ENCODE results near the gene DBF4B.

DNA sequence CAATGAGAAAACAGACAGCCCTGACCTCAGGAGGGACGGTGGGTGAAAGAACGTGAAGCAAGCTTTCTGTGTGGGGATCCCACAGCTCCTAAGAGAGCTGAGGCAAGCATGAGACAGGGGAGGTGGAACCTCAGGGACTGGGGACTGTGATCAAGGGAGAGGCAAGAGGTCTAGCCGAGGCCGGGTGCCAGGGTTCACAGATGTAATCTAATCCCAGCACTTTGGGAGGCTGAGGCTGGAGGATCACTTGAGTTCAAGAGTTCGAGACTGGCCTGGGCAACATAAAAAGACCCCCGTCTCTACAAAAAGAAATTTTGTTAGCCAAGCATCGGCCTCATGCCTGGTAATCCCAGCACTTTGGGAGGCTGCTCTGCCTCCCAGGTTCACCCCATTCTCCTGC lies 45.8 kb downstream of the DBF4B start:
- TF ChIP-seq ZFX (IDR thresholded peaks at IDR 0.05; ENCODE audit: borderline replicate concordance), result no peak
- TF ChIP-seq, protein P1, sequence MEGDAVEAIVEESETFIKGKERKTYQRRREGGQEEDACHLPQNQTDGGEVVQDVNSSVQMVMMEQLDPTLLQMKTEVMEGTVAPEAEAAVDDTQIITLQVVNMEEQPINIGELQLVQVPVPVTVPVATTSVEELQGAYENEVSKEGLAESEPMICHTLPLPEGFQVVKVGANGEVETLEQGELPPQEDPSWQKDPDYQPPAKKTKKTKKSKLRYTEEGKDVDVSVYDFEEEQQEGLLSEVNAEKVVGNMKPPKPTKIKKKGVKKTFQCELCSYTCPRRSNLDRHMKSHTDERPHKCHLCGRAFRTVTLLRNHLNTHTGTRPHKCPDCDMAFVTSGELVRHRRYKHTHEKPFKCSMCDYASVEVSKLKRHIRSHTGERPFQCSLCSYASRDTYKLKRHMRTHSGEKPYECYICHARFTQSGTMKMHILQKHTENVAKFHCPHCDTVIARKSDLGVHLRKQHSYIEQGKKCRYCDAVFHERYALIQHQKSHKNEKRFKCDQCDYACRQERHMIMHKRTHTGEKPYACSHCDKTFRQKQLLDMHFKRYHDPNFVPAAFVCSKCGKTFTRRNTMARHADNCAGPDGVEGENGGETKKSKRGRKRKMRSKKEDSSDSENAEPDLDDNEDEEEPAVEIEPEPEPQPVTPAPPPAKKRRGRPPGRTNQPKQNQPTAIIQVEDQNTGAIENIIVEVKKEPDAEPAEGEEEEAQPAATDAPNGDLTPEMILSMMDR (IDR thresholded peaks at IDR 0.05), result no peak

All from 22Rv1 (cell line).